Measurements from ENCODE around the gene PTPRQ.

The PTPRQ gene

DNA sequence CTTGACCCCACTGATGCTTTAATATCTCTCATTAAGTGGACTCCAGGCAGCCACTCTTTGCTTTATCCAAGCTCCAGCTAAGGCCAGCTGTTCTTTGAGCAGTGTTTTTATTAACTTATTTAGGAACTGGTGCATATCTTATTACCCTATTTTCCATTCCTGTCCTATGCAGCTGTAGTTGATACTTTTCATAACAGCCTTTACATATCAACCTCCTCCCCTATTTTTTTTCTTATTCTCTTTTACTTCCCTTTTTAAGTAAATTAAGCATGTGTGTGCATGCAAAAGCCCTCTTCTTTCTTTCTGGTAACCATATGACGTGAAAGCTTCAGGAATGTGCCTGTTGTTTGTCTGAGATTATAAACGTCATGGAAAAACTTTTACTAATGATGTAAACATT, 121.2 kb downstream of the PTPRQ start:
- DNase-seq (ENCODE audit: low read depth in 2 of 2), result no peak

DNA sequence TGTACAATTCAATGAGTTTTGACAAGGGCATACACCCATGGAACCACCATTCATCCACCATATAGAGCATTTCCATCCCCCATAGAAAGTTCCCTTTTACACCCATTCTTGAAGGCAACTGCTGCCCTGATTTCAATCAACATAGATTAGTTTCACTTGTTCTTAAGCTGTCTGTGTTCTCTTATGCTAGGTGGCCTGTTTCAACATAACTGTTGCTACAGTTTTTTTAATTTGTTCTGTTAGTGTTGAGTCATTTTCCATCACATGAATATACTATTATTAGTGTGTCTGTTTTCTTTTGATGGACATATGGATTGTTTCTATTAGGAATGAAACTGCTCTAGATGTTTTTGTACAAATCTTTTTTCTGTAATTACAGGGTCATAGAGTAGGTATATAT, 123.4 kb downstream of the PTPRQ start:
- no peak for DNase-seq (ENCODE audit: low read depth in 2 of 2)

DNA sequence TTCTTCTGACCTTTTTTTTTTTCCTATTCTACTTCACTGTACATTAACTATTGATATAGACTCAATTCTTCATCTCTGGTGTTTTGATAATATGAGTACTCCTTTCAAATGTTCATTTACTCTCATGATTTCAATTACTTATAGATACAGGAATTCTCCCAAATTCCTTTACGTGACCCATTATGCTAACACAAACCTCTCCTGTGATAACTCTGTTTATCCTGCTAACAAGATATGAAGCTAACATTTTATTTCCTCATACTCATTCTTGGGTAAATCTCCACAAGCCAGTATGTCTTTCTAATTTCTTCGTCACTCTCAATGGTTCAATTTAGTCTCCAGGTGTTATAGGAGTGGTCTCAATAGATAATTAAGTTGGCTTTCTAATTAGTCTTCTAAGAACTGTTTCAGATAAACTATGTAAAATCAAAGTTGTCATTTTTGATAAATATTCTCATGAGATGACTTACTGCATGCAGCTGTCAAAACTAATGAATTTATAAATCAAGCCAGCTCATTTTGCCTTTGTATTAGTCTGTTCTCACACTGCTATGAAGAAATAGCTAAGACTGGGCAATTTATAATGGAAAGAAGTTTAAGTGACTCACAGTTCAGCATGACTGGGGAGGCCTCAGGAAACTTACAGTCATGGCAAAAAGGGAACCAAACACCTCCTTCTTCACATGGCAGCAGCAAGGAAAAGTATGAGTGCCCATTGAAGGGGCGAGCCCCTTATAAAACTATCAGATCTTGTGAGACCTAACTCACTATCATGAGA, 132.8 kb downstream of the PTPRQ start:
- DNase-seq (ENCODE audit: low read depth in 2 of 2), result no peak

DNA sequence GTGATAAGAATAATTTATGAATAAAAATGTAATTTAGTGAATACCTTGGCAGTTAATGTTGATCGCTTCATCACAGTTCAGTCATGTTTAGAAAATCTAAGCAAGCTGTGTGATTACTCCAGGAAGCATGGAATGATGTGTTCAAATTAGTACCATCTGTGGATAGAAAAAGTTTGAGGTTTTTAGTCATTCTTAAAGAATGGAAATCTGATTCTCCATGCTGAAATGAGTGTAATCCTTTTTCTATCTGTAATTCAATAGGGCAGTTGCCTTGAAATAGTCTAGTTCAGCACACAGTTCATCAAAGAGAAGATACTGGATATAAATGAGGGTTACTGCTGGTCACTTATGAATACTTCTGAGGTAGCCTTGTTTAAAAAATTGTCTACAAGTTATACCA, 136.2 kb downstream of the PTPRQ start:
- no peak for DNase-seq (ENCODE audit: low read depth in 2 of 2)

DNA sequence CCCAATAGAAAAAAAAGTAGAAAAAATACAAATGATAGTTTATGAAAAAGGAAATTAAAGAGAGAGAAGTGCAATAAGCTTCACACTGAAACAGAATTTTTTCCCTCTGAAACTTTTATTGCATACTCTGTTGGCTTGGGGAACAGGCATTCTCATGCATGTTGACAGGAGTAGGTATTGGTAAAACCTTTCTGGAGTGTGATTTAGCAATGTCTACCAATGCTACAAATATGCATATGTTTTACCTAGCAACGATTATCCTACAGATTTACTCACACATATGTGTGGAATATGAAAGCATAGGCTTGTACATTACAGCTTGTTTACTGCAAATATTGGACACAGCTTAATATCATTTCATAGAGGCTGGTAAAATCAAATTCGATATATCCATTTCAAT, 137.7 kb downstream of the PTPRQ start:
- DNase-seq (ENCODE audit: low read depth in 2 of 2), result no peak

DNA sequence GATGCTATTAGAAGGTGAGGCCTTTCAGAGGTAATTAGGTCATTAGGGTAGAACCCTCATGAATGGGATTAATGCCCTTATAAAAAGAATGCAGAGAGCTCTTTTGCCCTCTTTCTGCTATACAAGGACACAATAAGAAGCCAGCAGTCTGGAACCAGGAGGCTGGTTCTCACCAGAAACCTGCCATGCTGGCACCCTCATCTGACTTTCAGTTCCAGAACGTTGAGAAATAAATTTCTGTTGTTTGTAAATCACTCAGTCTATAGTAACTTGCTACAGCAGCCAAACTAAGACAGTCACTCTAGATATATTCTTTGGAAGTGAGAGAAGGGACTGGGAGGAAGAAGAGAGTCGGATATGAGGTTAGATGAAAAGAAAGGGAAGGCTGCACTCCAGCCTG, 138.4 kb downstream of the PTPRQ start:
- DNase-seq (ENCODE audit: low read depth in 2 of 2), result no peak

DNA sequence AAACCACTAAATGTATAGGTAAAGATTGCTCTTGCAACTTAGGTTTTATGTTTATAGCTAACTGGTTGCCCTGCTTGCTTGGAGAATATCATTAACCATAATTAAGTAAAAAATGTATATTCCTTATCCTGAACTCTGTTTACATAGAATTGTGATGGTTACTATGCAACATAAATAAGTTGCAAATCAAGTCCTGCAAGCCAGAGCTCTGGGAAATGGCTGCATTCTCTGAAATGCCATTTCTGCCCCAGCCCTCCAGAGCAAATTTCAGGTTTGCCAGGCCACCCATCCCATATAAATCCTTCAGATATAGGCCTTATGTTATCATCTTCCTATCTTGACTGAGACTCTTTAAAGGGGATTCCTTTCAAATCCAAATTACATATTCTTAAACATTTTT, 145.0 kb downstream of the PTPRQ start:
- DNase-seq (ENCODE audit: low read depth in 2 of 2), result no peak

DNA sequence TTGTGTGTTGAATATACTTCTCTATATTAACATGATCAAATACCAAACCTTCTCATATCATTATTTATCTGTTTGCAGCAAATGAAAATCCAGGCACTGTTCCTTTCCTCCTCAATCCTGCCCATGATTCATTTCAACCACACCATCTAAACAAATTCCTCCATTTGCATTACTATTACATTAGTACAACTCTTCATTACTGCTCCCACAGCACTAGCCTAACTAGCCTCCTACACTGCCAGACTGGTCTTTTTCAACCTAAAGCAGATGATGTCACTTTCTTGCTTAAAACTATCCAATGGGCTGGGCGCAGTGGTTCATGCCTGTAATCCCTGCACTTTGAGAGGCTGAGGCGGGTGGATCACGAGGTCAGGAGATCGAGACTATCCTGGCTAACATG, 146.1 kb downstream of the PTPRQ start:
- no peak for DNase-seq (ENCODE audit: low read depth in 2 of 2)

DNA sequence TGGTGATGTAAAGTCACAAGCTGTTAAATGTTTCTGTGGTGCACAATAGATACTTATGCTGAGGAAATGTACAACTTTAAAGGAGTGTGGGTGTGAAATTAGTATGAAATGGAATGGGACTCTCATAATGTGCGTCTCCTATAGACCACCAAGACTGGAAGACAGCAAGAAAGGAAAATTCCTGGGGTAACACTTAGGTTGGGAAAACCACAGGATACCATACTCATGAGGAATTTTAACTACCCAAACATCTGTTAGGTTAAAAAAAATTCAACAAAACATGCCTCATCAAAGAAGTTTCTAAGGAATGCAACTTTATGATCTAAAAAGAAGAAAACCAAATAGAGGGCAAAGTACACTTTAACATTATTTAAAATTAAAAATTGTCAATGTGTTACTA, 149.7 kb downstream of the PTPRQ start:
- DNase-seq (ENCODE audit: low read depth in 2 of 2), result no peak

DNA sequence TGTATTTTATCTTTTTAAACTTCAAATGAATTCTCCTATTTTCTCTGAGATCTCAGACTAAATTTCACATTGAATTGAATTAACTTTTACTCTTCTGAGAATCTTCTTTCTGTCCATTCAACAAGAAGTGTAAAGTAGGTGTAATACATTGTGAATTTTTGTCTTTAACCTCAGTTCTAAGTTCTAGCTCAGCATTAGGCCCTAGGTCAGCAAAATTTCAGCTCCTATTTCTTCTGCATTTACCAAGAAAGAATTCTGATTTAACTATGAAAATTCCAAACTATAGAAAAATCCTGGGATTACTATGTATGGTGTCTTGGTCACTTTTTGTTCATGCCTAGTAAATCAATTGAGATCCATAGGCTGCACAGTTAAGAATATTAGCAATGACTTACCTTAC, 152.5 kb downstream of the PTPRQ start:
- no peak for DNase-seq (ENCODE audit: low read depth in 2 of 2)

DNA sequence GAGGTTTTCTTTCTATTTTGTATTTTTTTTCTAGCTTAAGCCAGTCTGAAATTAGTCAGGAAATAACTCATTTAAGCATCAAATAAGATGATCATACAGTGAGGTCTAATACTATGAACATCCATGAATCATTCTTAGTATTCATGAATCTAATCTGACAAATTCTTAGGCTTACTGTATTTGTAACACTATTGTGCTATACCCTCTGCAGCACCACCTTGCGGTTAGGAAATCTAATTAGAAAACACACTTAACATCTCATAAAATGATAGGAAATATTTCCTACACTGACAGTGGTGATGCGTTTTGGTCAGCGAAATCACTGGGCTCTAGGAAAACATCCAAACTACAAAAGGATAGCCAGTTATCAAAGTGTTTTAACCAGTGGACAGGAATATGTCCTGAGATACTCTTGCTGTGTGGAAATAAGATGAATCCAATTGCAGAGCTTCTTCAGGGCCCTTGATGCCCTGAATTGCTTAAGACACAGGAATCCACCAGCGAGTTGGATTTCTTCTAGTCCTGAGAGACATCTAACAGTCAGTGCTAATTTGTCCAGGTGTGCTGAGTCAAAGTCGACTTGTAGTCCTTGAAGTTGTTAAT, 154.1 kb downstream of the PTPRQ start:
- DNase-seq (ENCODE audit: low read depth in 2 of 2), result no peak

DNA sequence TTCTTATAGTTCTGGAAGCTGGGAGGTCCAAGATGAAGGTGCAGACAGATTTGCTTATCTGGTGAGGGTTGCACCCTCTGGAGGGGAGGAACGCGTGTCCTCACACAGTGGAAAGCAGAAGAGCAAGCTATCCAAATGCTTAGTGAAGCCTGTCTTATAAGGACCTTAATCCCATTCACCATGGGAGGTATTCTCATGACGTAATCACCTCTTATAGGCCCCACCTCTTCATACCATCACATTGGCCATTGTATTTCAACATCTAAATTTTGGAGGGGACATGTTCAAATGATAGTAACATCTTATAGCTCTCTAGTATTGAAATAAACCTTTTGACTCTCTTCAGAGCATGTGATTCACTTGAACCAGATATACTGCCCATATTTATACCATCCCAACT, 158.4 kb downstream of the PTPRQ start:
- DNase-seq (ENCODE audit: low read depth in 2 of 2), result no peak

DNA sequence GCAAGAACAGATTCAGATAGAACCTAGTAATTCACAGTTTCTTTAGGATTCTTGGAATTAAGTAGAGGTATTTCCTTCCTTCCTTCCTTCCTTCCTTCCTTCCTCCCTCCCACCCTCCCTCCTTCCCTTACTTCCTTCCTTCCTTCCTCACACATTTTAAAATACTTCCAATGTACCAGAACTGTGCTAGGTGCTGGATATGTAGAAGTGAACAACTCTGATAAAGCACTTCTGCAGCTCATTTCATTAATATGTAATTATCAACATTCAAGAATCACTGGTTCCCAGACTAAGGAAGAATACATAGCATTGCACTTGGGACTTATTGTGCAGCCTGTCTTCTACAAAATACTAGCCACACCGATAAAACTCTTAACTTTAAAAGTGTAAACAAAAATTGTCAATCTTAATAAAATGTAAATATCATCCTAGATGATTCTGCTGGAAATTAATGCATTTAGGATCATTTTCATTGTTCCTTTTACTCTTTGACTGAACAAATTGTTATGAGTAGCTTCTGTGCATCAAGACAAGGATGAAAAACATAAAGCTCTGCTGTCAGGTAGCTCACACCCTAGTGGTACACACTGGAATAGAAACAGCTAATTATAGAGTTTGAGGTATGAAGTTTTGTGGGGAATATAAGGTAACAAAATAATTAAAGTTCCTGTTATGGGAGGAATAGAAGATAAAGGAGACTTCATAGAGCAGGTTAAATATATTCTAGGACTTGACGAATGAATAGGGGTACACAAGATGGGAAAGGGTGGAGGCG, 163.5 kb downstream of the PTPRQ start:
- DNase-seq (ENCODE audit: low read depth in 2 of 2), result no peak

DNA sequence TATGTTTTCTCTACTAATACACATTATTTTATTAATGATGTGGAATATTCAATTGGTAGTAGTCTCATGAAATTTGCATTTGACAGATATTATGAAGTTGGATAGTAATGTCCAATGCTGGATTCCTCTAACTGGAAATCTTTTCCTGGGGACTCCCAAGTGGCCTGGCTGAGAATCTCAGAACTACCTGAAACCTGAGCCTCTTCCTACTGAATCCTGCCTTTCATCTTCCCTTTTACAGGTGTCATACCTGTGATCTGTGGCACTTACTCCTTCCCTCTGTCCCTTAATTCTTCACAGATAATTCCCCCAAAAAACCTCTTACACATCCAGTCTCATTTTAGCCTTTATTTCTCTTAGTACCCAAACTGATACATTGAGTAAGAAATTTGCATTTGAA, 173.7 kb downstream of the PTPRQ start:
- no peak for DNase-seq (ENCODE audit: low read depth in 2 of 2)

DNA sequence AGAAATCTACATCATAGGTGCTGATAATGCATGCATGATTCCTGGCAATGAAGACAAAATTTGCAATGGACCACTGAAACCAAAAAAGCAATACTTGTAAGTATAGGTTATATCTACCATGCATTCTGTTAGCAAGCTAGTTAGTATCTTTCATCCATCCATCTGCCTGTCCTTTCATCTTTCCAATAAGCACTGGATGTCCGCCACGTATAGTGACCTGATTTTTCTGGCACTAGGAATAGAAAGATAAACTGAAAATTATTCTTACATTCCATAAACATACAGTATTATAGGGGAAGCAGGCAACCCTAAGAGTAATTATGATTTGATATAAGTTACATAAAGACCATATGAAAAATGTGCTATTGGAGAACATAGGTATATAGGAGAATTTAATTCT, 176.2 kb downstream of the PTPRQ start:
- DNase-seq (ENCODE audit: low read depth in 2 of 2), result no peak

DNA sequence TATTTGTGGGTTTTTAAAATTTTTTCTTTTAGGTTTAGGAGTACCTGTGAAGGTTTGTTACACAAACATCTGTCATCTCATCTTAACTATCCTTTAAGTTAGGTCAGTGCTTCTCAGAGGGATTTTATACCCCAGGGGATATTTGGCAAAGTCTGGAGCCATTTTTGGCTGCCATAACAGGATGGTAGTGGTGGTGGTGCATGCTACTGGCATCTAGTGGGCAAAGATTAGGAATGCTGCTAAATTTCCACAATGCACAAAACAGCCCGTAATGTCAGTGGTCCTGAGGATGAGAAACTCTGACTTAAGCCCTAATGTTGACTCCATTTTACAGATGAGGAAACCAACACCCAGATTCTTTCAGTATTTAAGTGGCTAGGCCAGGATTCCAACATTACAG, 178.2 kb downstream of the PTPRQ start:
- no peak for DNase-seq (ENCODE audit: low read depth in 2 of 2)

DNA sequence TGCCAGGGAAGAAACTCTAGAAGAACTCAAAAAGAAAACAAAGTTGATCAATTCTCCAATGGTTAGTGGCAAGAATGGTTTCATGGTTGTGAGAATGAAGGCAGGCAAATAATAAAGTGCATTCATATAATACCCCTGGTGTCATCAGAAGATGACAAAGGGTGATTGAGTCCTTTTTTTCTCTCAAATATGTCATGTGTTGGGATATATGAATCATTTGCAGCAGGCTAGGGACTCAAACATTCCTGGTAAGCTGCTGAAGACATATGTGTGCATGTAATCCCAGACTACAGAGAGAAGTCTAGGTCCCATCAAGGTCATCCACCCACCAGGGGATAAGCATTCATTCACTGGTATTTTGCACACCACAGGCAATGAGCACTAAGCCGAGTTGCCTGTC, 181.0 kb downstream of the PTPRQ start:
- no peak for DNase-seq (ENCODE audit: low read depth in 2 of 2)

DNA sequence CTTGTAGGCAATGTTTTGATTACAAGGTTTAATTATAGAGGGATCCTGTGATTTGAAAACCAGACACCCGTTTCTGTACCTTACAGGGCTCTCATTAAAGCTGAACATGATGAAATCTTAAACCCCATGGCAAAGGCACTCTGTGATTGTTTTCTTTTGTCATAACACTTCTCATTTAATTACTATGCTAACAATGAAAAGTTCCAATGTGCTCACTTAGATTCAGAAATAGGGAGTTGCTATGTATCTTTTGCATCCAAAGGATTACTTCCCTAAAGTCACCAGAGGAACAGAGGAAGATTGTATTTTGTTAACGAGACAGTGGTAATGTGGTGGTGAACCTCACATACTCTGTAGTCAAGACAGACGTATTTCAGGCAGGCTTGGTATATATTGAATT, 181.9 kb downstream of the PTPRQ start:
- no peak for DNase-seq (ENCODE audit: low read depth in 2 of 2)

DNA sequence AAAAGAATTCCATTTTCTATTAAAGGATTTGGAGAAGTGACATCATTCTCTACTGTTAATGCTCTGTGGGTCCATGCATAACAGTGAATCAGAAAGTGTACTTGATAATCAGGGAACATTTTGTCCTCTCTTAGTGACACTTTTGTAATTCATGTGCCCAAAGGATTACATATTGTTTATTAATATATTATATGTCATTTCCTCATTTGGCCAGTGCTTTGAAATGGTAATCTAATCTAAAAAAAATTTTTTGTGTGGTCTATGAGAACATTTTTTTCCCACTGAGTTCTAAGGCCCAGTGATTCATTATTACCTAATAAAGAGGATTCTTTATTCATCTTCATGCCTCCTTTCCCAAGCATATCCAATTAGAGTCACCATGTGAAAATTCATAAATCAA, 183.7 kb downstream of the PTPRQ start:
- DNase-seq (ENCODE audit: low read depth in 2 of 2), result no peak

DNA sequence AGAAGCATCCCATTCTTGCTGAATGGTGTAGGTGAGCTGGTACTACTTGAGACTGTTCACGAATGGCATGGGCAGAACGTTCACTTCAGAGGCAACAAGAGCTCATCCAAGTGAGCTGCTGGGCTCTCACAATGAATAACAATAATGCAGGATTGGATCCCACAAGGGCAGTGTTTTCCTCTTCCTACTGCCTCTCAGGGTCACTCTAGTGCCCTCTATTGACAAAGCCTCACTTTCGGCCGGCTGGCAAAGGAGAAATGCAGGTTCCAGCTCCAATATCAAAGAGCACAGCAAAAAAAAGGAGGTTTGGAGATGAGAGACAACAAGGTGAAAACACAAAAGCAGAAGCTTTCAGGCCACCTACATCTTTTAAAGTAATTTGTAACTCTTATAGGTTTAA, 188.8 kb downstream of the PTPRQ start:
- no peak for DNase-seq (ENCODE audit: low read depth in 2 of 2)

DNA sequence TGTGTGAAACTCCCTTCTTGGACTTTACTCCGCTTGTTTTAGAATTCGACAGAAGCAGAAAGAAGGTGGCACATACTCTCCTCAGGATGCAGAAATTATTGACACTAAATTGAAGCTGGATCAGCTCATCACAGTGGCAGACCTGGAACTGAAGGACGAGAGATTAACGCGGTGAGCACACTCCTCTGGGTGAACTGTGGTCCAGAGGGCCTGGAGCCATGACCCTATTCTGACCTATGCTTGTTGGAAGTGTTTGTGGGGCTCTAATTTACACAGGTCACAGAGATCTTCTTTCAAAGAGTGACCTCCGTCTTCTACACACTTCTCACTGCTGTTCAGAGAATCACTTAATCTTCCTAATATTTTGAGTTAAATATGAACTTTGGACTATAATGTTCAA, 190.9 kb downstream of the PTPRQ start:
- no peak for DNase-seq (ENCODE audit: low read depth in 2 of 2)

DNA sequence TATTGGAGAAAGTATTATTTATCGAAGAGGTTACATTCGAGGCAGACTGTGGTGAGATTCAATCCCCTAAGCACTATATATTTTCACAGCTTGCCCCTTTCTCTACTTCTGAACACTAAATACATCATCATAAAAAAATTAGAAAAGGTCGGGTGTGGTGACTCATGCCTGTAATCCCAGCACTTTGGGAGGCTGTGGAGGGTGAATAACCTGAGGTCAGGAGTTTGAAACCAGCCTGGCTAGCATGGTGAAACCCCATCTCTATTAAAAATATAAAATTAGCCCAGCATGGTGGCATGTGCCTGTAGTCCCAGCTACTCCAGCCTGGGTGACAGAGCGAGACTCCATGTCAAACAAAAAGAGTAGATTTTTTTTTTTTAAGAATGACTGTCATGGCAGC, 192.8 kb downstream of the PTPRQ start:
- DNase-seq (ENCODE audit: low read depth in 2 of 2), result no peak

DNA sequence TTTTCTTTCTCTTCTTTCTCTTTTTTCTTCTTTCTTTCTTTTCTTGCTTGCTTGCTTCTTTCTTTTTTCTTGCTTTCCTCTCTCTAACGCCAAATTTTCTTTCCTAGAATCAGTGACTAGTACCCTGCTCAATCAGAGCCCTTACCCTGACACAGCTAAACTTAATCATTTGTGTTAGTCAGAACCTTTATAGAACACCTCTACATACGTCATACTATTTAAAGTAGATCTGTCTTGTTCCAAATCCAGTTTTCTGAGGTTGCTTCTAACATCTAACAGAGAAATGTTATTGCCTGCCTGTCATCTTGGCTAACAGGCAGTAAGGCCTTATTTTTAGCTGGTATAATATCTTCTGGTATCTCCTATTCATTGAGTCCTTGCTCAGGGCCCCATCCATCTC, 197.9 kb downstream of the PTPRQ start:
- no peak for DNase-seq (ENCODE audit: low read depth in 2 of 2)
